SK-N-SH (cell line): ENCODE measurements around the gene TTC19. TPM values are rescaled to one million over a fixed set of nuclear protein-coding genes. Genes with fewer than 3 reads are reported as not detected.

ENCODE experiments used
- CTCF ChIA-PET: fragments of 300-600, 350-600 bp; formaldehyde crosslinking; extraction: SDS; loops from one replicate; lab custom pipeline; 2021; lab: Yijun Ruan, JAX
- POLR2A ChIA-PET: fragments of 350-600 bp; sonication (Branson Sonifier 250); formaldehyde crosslinking; extraction: SDS; loops from one replicate; lab custom pipeline; 2020; ENCODE audit warnings: antibody characterized with exemption, inconsistent platforms; lab: Yijun Ruan, JAX
- DNase-seq: peaks from one replicate; pipeline ENCODE4 v3.0.0; 2012
- H2AFZ ChIP-seq: fragments of 200-600 bp; sonication (generic); 2 replicates; pipeline ENCODE4 v1.8.1; 2016; ENCODE audit warnings: antibody characterized with exemption, mild to moderate bottlenecking, low read depth
- H3F3A ChIP-seq: fragments of 200-600 bp; sonication (generic); replicated peaks from 2 replicates; pipeline ENCODE3; 2016; ENCODE audit warnings: antibody characterized with exemption, mild to moderate bottlenecking; ENCODE audit not compliant: insufficient read depth
- H3K27ac ChIP-seq, 2 experiments: fragments of 200-500 bp in 1 of 2; fragments of 200-600 bp in 1 of 2; sonication (Bioruptor generic) in 1 of 2; sonication (generic), shearing (Covaris generic) in 1 of 2; 2 replicates each; pipeline versions ENCODE4 v1.5.1 to v1.6.1; 2014 to 2016; ENCODE audit warnings: low read depth in 2 of 2, inconsistent platforms in 1 of 2, low read length in 1 of 2, mild to moderate bottlenecking in 1 of 2, mixed read lengths in 1 of 2
- H3K27me3 ChIP-seq: fragments of 200-600 bp; sonication (generic), shearing (Covaris generic); 2 replicates; pipeline ENCODE4 v1.6.1; 2016; ENCODE audit warnings: mixed run types; ENCODE audit not compliant: insufficient read depth
- H3K36me3 ChIP-seq, 2 experiments: fragments of 200-500 bp in 1 of 2; fragments of 200-600 bp in 1 of 2; sonication (Bioruptor generic) in 1 of 2; sonication (generic) in 1 of 2; replicated peaks in 1 of 2; 2 replicates each; pipeline versions ENCODE3 to v1.5.1; 2014 to 2016; ENCODE audit warnings: low read length in 1 of 2, mild to moderate bottlenecking in 1 of 2; ENCODE audit not compliant: insufficient read depth in 2 of 2, control insufficient read depth in 1 of 2
- H3K4me1 ChIP-seq, 2 experiments: fragments of 200-500 bp in 1 of 2; fragments of 200-600 bp in 1 of 2; sonication (Bioruptor generic) in 1 of 2; sonication (generic), shearing (Covaris generic) in 1 of 2; 2 replicates each; pipeline versions ENCODE4 v1.5.1 to v1.6.1; 2014 to 2016; ENCODE audit warnings: low read depth in 1 of 2, low read length in 1 of 2, mixed run types in 1 of 2; ENCODE audit not compliant: insufficient read depth in 2 of 2, control insufficient read depth in 1 of 2
- H3K4me2 ChIP-seq: fragments of 200-600 bp; sonication (generic), shearing (Covaris generic); 2 replicates; pipeline ENCODE4 v1.6.1; 2017; ENCODE audit warnings: mixed run types
- H3K4me3 ChIP-seq, 2 experiments: fragments of 200-500 bp in 1 of 2; fragments of 200-600 bp in 1 of 2; sonication (Bioruptor generic) in 1 of 2; sonication (generic), shearing (Covaris generic) in 1 of 2; 2 replicates each; pipeline versions ENCODE4 v1.5.1 to v1.8.1; 2014 to 2016; ENCODE audit warnings: low read depth in 2 of 2, inconsistent platforms in 1 of 2, low read length in 1 of 2, mild to moderate bottlenecking in 1 of 2, mixed read lengths in 1 of 2, moderate library complexity in 1 of 2
- H3K79me2 ChIP-seq: fragments of 200-600 bp; sonication (generic); 2 replicates; pipeline ENCODE4 v1.8.1; 2017; ENCODE audit warnings: mild to moderate bottlenecking; ENCODE audit not compliant: insufficient read depth
- H3K9ac ChIP-seq: fragments of 200-600 bp; sonication (generic); 2 replicates; pipeline ENCODE4 v1.6.1; 2017; ENCODE audit warnings: mixed run types
- H3K9me2 ChIP-seq: fragments of 200-600 bp; sonication (generic); 2 replicates; pipeline ENCODE4 v1.6.1; 2017; ENCODE audit warnings: mixed run types
- H3K9me3 ChIP-seq: fragments of 200-600 bp; sonication (generic); 2 replicates; pipeline ENCODE4 v1.6.1; 2017; ENCODE audit warnings: mixed run types, mild to moderate bottlenecking, moderate library complexity
- H4K20me1 ChIP-seq: fragments of 200-600 bp; sonication (generic); 2 replicates; pipeline ENCODE4 v1.6.1; 2017; ENCODE audit warnings: mild to moderate bottlenecking, mixed run types; ENCODE audit not compliant: insufficient read depth
- CHD2 ChIP-seq: fragments of 150-350 bp; IDR thresholded peaks from 2 replicates; pipeline ENCODE4 v1.6.1; 2018; ENCODE audit warnings: low read length; ENCODE audit not compliant: partially characterized antibody
- EZH2phosphoT487 ChIP-seq: fragments of 200-600 bp; sonication (generic); IDR thresholded peaks from 2 replicates; pipeline ENCODE4 v1.6.1; 2017; ENCODE audit warnings: low read depth, mixed run types, mild to moderate bottlenecking, antibody characterized with exemption, moderate library complexity, borderline replicate concordance
- FOSL2 ChIP-seq: IDR thresholded peaks from 2 replicates; pipeline ENCODE4 v1.4.0; 2012; ENCODE audit warnings: low read depth, mild to moderate bottlenecking, moderate library complexity, borderline replicate concordance
- FOXM1 ChIP-seq: IDR thresholded peaks from 2 replicates; pipeline ENCODE4 v1.4.0; 2012; ENCODE audit warnings: low read depth, mild to moderate bottlenecking
- GABPA ChIP-seq: IDR thresholded peaks from 2 replicates; pipeline ENCODE4 v1.4.0; 2012; ENCODE audit warnings: low read depth, mild to moderate bottlenecking
- GATA2 ChIP-seq: sonication (generic); formaldehyde crosslinking; IDR thresholded peaks from 2 replicates; pipeline ENCODE4 v1.5.0; 2020; ENCODE audit warnings: mild to moderate bottlenecking, missing genetic modification reagents
- MAX ChIP-seq: IDR thresholded peaks from 2 replicates; pipeline ENCODE4 v1.4.0; 2012; ENCODE audit warnings: low read depth
- MXI1 ChIP-seq: IDR thresholded peaks from 2 replicates; pipeline ENCODE4 v1.6.1; 2012; ENCODE audit warnings: mild to moderate bottlenecking, low read depth, low read length, improper control_type of control experiment
- NRF1 ChIP-seq: IDR thresholded peaks from 2 replicates; pipeline ENCODE4 v1.6.1; 2012; ENCODE audit warnings: low read depth, mild to moderate bottlenecking, low read length
- POLR2AphosphoS5 ChIP-seq: IDR thresholded peaks from 2 replicates; pipeline ENCODE4 v1.6.1; 2012; ENCODE audit warnings: low read depth, low read length
- RAD21 ChIP-seq: IDR thresholded peaks from 2 replicates; pipeline ENCODE4 v1.6.1; 2012; ENCODE audit warnings: mild to moderate bottlenecking, low read length
- RXRA ChIP-seq: IDR thresholded peaks from 2 replicates; pipeline ENCODE4 v1.4.0; 2012; ENCODE audit warnings: low read depth, mild to moderate bottlenecking, borderline replicate concordance
- SMC3 ChIP-seq: IDR thresholded peaks from 2 replicates; pipeline ENCODE4 v1.6.1; 2012; ENCODE audit warnings: low read depth, low read length, improper control_type of control experiment
- TAF1 ChIP-seq: IDR thresholded peaks from 2 replicates; pipeline ENCODE4 v1.6.1; 2012; ENCODE audit warnings: low read depth, mild to moderate bottlenecking, low read length, moderate library complexity, borderline replicate concordance
- ZBTB33 ChIP-seq: IDR thresholded peaks from 2 replicates; pipeline ENCODE4 v1.4.0; 2012; ENCODE audit warnings: low read depth, borderline replicate concordance
- WGBS: methylation state at CpG from one replicate; pipeline ENCODE4 v1.1.6; 2017; ENCODE audit warnings: low lambda C conversion rate; 5-methylcytosine and 5-hydroxymethylcytosine counted together
- polyA plus RNA-seq, 3 experiments: library from polyadenylated mRNA; depleted of rRNA; stranded (reverse); fragments of >200 nt; gene quantifications; 2 replicates each; pipeline ENCODE4 v1.2.3, GENCODE V29; 2012
- TF ChIP-seq, protein P1 (sequence below): fragments of 150-350 bp; IDR thresholded peaks from 2 replicates; pipeline ENCODE4 v1.6.1; 2016; ENCODE audit warnings: mild to moderate bottlenecking, low read depth, low read length
- TF ChIP-seq, protein P2 (sequence below): IDR thresholded peaks from 2 replicates; pipeline ENCODE4 v1.6.1; 2012; ENCODE audit warnings: mild to moderate bottlenecking, low read depth, low read length, moderate library complexity
- TF ChIP-seq, protein P3 (sequence below): IDR thresholded peaks from 2 replicates; pipeline ENCODE4; 2012

TTC19 gene
- polyA plus RNA-seq, 1 of the 3 experiments (the other 2 are of a cell fraction), result 6.6 TPM

DNA sequence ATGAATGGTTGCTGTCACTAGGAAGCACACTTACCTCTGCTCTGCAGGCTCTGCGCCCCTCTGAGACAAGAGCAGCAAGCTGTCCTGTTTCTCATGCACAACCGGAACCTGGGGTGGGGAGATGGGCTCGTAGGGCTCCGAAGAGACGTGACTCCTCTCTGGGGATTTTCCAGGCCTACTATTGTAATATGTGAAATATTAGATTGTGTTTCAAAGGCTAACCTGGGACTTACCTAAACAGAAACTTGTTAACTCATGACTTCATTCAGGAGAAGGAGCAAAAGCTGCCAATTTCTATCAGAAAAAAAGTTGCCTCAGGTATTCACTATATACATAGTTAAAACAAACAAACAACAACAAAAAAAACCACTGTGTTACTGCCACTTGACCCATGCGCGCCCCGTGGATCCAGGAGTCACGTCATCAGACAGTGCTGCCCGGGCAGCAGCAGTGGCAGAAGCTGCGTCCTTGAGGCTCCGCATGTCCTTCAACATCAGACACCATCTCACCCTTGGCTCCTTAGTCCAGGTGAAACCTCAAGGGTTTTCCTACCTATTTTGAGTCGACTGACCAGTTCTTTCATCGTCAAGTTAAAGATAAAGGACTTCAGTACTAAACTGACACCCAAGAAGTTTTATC, 49.3 kb downstream of the TTC19 start:
- Histone ChIP-seq H3K9me3 (no peaks in the 10 kb centered on the region), H3K4me1 (no peaks in the 10 kb centered on the region), H3K9ac (no peak overlapping the region), H3K27ac (no peak overlapping the region), H3K27me3 (no peaks in the 10 kb centered on the region), H3K36me3 (peaks cover 32 to 73% of the 10 kb centered on the region in 2 experiments), H2AFZ (no peak overlapping the region), H3K79me2 (peaks cover 43% of the 10 kb centered on the region), H3K4me3 (no peak overlapping the region), H3K9me2 (no peaks in the 10 kb centered on the region), H4K20me1 (no peaks in the 10 kb centered on the region), H3F3A (peaks cover 7% of the 10 kb centered on the region), H3K4me2 (no peak overlapping the region)
- TF ChIP-seq, protein P1, sequence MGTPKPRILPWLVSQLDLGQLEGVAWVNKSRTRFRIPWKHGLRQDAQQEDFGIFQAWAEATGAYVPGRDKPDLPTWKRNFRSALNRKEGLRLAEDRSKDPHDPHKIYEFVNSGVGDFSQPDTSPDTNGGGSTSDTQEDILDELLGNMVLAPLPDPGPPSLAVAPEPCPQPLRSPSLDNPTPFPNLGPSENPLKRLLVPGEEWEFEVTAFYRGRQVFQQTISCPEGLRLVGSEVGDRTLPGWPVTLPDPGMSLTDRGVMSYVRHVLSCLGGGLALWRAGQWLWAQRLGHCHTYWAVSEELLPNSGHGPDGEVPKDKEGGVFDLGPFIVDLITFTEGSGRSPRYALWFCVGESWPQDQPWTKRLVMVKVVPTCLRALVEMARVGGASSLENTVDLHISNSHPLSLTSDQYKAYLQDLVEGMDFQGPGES, result no peak
- TF ChIP-seq, protein P2, sequence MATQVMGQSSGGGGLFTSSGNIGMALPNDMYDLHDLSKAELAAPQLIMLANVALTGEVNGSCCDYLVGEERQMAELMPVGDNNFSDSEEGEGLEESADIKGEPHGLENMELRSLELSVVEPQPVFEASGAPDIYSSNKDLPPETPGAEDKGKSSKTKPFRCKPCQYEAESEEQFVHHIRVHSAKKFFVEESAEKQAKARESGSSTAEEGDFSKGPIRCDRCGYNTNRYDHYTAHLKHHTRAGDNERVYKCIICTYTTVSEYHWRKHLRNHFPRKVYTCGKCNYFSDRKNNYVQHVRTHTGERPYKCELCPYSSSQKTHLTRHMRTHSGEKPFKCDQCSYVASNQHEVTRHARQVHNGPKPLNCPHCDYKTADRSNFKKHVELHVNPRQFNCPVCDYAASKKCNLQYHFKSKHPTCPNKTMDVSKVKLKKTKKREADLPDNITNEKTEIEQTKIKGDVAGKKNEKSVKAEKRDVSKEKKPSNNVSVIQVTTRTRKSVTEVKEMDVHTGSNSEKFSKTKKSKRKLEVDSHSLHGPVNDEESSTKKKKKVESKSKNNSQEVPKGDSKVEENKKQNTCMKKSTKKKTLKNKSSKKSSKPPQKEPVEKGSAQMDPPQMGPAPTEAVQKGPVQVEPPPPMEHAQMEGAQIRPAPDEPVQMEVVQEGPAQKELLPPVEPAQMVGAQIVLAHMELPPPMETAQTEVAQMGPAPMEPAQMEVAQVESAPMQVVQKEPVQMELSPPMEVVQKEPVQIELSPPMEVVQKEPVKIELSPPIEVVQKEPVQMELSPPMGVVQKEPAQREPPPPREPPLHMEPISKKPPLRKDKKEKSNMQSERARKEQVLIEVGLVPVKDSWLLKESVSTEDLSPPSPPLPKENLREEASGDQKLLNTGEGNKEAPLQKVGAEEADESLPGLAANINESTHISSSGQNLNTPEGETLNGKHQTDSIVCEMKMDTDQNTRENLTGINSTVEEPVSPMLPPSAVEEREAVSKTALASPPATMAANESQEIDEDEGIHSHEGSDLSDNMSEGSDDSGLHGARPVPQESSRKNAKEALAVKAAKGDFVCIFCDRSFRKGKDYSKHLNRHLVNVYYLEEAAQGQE, result no peak
- no peak for TF ChIP-seq GABPA
- no peak for TF ChIP-seq FOSL2
- no peak for TF ChIP-seq NRF1
- no peak for TF ChIP-seq CHD2
- no peak for TF ChIP-seq POLR2AphosphoS5
- no peak for TF ChIP-seq ZBTB33
- no peak for TF ChIP-seq FOXM1
- TF ChIP-seq RXRA, result no peak
- TF ChIP-seq, protein P3, sequence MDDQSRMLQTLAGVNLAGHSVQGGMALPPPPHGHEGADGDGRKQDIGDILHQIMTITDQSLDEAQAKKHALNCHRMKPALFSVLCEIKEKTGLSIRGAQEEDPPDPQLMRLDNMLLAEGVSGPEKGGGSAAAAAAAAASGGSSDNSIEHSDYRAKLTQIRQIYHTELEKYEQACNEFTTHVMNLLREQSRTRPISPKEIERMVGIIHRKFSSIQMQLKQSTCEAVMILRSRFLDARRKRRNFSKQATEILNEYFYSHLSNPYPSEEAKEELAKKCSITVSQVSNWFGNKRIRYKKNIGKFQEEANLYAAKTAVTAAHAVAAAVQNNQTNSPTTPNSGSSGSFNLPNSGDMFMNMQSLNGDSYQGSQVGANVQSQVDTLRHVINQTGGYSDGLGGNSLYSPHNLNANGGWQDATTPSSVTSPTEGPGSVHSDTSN, result no peak
- no peak for TF ChIP-seq MAX
- no peak for TF ChIP-seq RAD21
- no peak for TF ChIP-seq GATA2 (CRISPR knock-in tag)
- TF ChIP-seq SMC3, result no peak
- no peak for TF ChIP-seq MXI1
- no peak for TF ChIP-seq EZH2phosphoT487
- no peak for TF ChIP-seq TAF1
- ChIA-PET CTCF (interaction anchor here (1.0 kb wide), 1 partner anchor 10 kb away, joined by 3 read pairs; no protein-coding TSS in a partner anchor), POLR2A (no interaction called here)
- no peak for DNase-seq
- 92% methylated on average over 14 of the region's 14 CpGs for WGBS
